H9 (cell line): Measurements from ENCODE around the gene ARID1B. TPM values are rescaled to one million over a fixed set of nuclear protein-coding genes. Genes with fewer than 3 reads are reported as not detected.

ENCODE experiments used
- DNase-seq: peaks from one replicate; pipeline ENCODE4 v3.0.0-alpha.2; 2017
- H2AFZ ChIP-seq: one replicate; pipeline ENCODE4 v1.6.1; 2013; ENCODE audit warnings: mild to moderate bottlenecking, low read length, control low read depth, moderate library complexity
- H2AK5ac ChIP-seq: 2 replicates; pipeline ENCODE4 v1.6.1; 2013; ENCODE audit warnings: low read length, control low read depth, mixed read lengths; ENCODE audit not compliant: insufficient read length
- H2BK120ac ChIP-seq: one replicate; pipeline ENCODE4 v1.6.1; 2013; ENCODE audit warnings: low read depth, mild to moderate bottlenecking, low read length, control low read depth, inconsistent platforms; ENCODE audit not compliant: poor library complexity, severe bottlenecking
- H2BK12ac ChIP-seq: 2 replicates; pipeline ENCODE4 v1.6.1; 2013; ENCODE audit warnings: low read length, control low read depth, mixed read lengths, low read depth; ENCODE audit not compliant: insufficient read length
- H2BK15ac ChIP-seq: 2 replicates; pipeline ENCODE4 v1.6.1; 2013; ENCODE audit warnings: low read depth, low read length, control low read depth
- H2BK20ac ChIP-seq: one replicate; pipeline ENCODE4 v1.6.1; 2013; ENCODE audit warnings: low read depth, mild to moderate bottlenecking, low read length, control low read depth, inconsistent platforms; ENCODE audit not compliant: poor library complexity, severe bottlenecking
- H2BK5ac ChIP-seq: 2 replicates; pipeline ENCODE4 v1.6.1; 2013; ENCODE audit warnings: low read length, control low read depth, mixed read lengths; ENCODE audit not compliant: insufficient read length
- H3K14ac ChIP-seq: 2 replicates; pipeline ENCODE4 v1.6.1; 2013; ENCODE audit warnings: low read length, control low read depth; ENCODE audit not compliant: insufficient read depth
- H3K18ac ChIP-seq: 2 replicates; pipeline ENCODE4 v1.6.1; 2013; ENCODE audit warnings: low read depth, mild to moderate bottlenecking, mixed read lengths, low read length, control low read depth; ENCODE audit not compliant: insufficient read length
- H3K23ac ChIP-seq: 2 replicates; pipeline ENCODE4 v1.6.1; 2013; ENCODE audit warnings: low read length, control low read depth, mixed read lengths, low read depth; ENCODE audit not compliant: insufficient read length
- H3K23me2 ChIP-seq: 2 replicates; pipeline ENCODE4 v1.6.1; 2013; ENCODE audit warnings: low read depth, mild to moderate bottlenecking, mixed read lengths, low read length, control low read depth; ENCODE audit not compliant: insufficient read length, poor library complexity, severe bottlenecking
- H3K27ac ChIP-seq: 2 replicates; pipeline ENCODE4 v1.5.1; 2013; ENCODE audit warnings: low read length, control low read depth, mixed read lengths, low read depth; ENCODE audit not compliant: insufficient read length
- H3K27me3 ChIP-seq: 2 replicates; pipeline ENCODE4 v1.6.1; 2013; ENCODE audit warnings: low read length, control low read depth, inconsistent platforms; ENCODE audit not compliant: insufficient read depth
- H3K4ac ChIP-seq: 2 replicates; pipeline ENCODE4 v1.6.1; 2013; ENCODE audit warnings: low read depth, mild to moderate bottlenecking, control low read depth, inconsistent platforms, low read length, moderate library complexity
- H3K4me1 ChIP-seq: 2 replicates; pipeline ENCODE4 v1.6.1; 2013; ENCODE audit warnings: low read length, control low read depth, inconsistent platforms; ENCODE audit not compliant: insufficient read depth
- H3K4me2 ChIP-seq: 2 replicates; pipeline ENCODE4 v1.6.1; 2013; ENCODE audit warnings: low read length, control low read depth, mixed read lengths; ENCODE audit not compliant: insufficient read length, insufficient read depth
- H3K56ac ChIP-seq: 2 replicates; pipeline ENCODE4 v1.6.1; 2013; ENCODE audit warnings: low read depth, mild to moderate bottlenecking, mixed read lengths, low read length, control low read depth; ENCODE audit not compliant: insufficient read length
- H3K79me1 ChIP-seq: 2 replicates; pipeline ENCODE4 v1.6.1; 2013; ENCODE audit warnings: low read depth, mild to moderate bottlenecking, moderate library complexity, low read length, control low read depth, inconsistent platforms; ENCODE audit not compliant: insufficient read depth, poor library complexity, severe bottlenecking
- H3K79me2 ChIP-seq: 2 replicates; pipeline ENCODE4 v1.6.1; 2013; ENCODE audit warnings: low read length, control low read depth, inconsistent platforms; ENCODE audit not compliant: insufficient read depth
- H3K9ac ChIP-seq: 2 replicates; pipeline ENCODE4 v1.6.1; 2013; ENCODE audit warnings: low read length, control low read depth, mixed read lengths; ENCODE audit not compliant: insufficient read length; ENCODE audit errors: extremely low read depth
- H3K9me3 ChIP-seq: one replicate; pipeline ENCODE4 v1.6.1; 2013; ENCODE audit warnings: low read depth, low read length, inconsistent platforms; ENCODE audit not compliant: control insufficient read depth
- H3T11ph ChIP-seq: one replicate; pipeline ENCODE4 v1.6.1; 2013; ENCODE audit warnings: mild to moderate bottlenecking, low read length, control low read depth, inconsistent platforms
- H4K20me1 ChIP-seq: one replicate; pipeline ENCODE4 v1.6.1; 2013; ENCODE audit not compliant: control insufficient read depth, insufficient read length, insufficient read depth
- H4K5ac ChIP-seq: 2 replicates; pipeline ENCODE4 v1.6.1; 2013; ENCODE audit warnings: low read depth, mild to moderate bottlenecking, mixed read lengths, low read length, control low read depth; ENCODE audit not compliant: insufficient read length
- H4K8ac ChIP-seq: replicated peaks from 2 replicates; pipeline ENCODE4 v1.6.1; 2013; ENCODE audit warnings: low read length, control low read depth, mixed read lengths, low read depth; ENCODE audit not compliant: insufficient read length
- H4K91ac ChIP-seq: 2 replicates; pipeline ENCODE4 v1.6.1; 2013; ENCODE audit warnings: low read depth, mild to moderate bottlenecking, moderate library complexity, mixed read lengths, low read length, control low read depth; ENCODE audit not compliant: insufficient read length
- H3K27ac Mint-ChIP-seq, 3 experiments: 2 replicates in 2 of 3; 3 replicates in 1 of 3; pipeline ENCODE4 v1.8.0; 2020 to 2021; ENCODE audit warnings: mixed read lengths in 3 of 3, mild to moderate bottlenecking in 1 of 3, moderate library complexity in 1 of 3
- H3K27me3 Mint-ChIP-seq: 2 replicates; pipeline ENCODE4 v1.8.0; 2021; ENCODE audit warnings: low read depth, mild to moderate bottlenecking, moderate library complexity, mixed read lengths
- H3K36me3 Mint-ChIP-seq, 3 experiments: 2 replicates in 2 of 3; 3 replicates in 1 of 3; pipeline ENCODE4 v1.8.0; 2020 to 2021; ENCODE audit warnings: low read depth in 3 of 3, mixed read lengths in 3 of 3; ENCODE audit not compliant: insufficient read depth in 1 of 3
- H3K4me1 Mint-ChIP-seq, 2 experiments: 2 replicates each; pipeline ENCODE4 v1.8.0; 2020; ENCODE audit warnings: mixed read lengths in 2 of 2
- H3K4me3 Mint-ChIP-seq, 2 experiments: 2 replicates in 1 of 2; 3 replicates in 1 of 2; pipeline ENCODE4 v1.8.0; 2020 to 2021; ENCODE audit warnings: mild to moderate bottlenecking in 2 of 2, mixed read lengths in 2 of 2, moderate library complexity in 1 of 2
- H3K9me3 Mint-ChIP-seq, 2 experiments: 2 replicates in 1 of 2; 3 replicates in 1 of 2; pipeline ENCODE4 v1.8.0; 2020; ENCODE audit warnings: mild to moderate bottlenecking in 2 of 2, mixed read lengths in 2 of 2, moderate library complexity in 1 of 2
- CTCF ChIP-seq: fragments of 200-600 bp; sonication (generic); conservative IDR thresholded peaks from 3 replicates; pipeline ENCODE4 v1.8.0; 2021; ENCODE audit warnings: antibody characterized with exemption, mild to moderate bottlenecking
- WGBS: extraction: QIAGEN DNeasy Blood & Tissue Kit; methylation state at CpG from one replicate; pipeline ENCODE4 v1.1.7; 2013; ENCODE audit warnings: missing lambda C conversion rate, low lambda C conversion rate, mixed read lengths; ENCODE audit not compliant: insufficient read length; ENCODE audit errors: extremely low coverage; 5-methylcytosine and 5-hydroxymethylcytosine counted together
- total RNA-seq: library from RNA; stranded (reverse); gene quantifications from 2 replicates; pipeline ENCODE4 v1.2.1, GENCODE V29; 2021

The ARID1B gene
- total RNA-seq, 1 experiment from 2014 or later, result 88.2 TPM

GRCh38 chr6:157143171-157143889 lies 366.2 kb downstream of the ARID1B start:
- no peak overlapping the region for H3K4me2 ChIP-seq
- H3K27ac Mint-ChIP-seq, result no peak overlapping the region

More at GRCh38 chr6:157143171-157143889, 366.2 kb downstream of the ARID1B start:
- no peak overlapping the region for H3T11ph ChIP-seq
- H2AK5ac ChIP-seq, result no peak overlapping the region
- no peak overlapping the region for H4K5ac ChIP-seq
- WGBS, result no CpG with 5 or more reads among the region's 10 CpGs
- H4K91ac ChIP-seq, result no peak overlapping the region
- no peak overlapping the region for H3K27ac ChIP-seq
- H3K27me3 Mint-ChIP-seq, result no peaks in the 10 kb centered on the region; the same call in 1 of the 2 replicates
- no peaks in the 10 kb centered on the region for H3K23me2 ChIP-seq
- H4K8ac ChIP-seq, result no peak overlapping the region
- H2BK120ac ChIP-seq, result no peak overlapping the region
- no peaks in the 10 kb centered on the region for H3K79me1 ChIP-seq
- H3K79me2 ChIP-seq, result no peaks in the 10 kb centered on the region
- TF ChIP-seq CTCF, result no peak
- peaks cover 4% of the 10 kb centered on the region; the same call in 1 of the 2 replicates for H3K4me1 ChIP-seq
- no peak overlapping the region for H3K4ac ChIP-seq
- H3K56ac ChIP-seq, result no peak overlapping the region
- H3K36me3 Mint-ChIP-seq, result peaks cover 6 to 19% (median 18%) of the 10 kb centered on the region in 3 experiments; a peak in 6 of 7 replicates
- no peaks in the 10 kb centered on the region for H3K9me3 ChIP-seq
- no peak overlapping the region for H3K9ac ChIP-seq
- no peak overlapping the region for H3K4me3 Mint-ChIP-seq
- no peaks in the 10 kb centered on the region for H4K20me1 ChIP-seq
- H3K23ac ChIP-seq, result no peak overlapping the region
- no peak overlapping the region for H2BK5ac ChIP-seq
- no peak overlapping the region for H2AFZ ChIP-seq
- H2BK12ac ChIP-seq, result no peak overlapping the region
- no peak overlapping the region for H2BK20ac ChIP-seq
- H2BK15ac ChIP-seq, result no peak overlapping the region
- no peak for DNase-seq
- no peaks in the 10 kb centered on the region for H3K27me3 ChIP-seq
- H3K18ac ChIP-seq, result no peak overlapping the region
- peaks cover 29 to 33% of the 10 kb centered on the region in 2 experiments for H3K4me1 Mint-ChIP-seq
- no peak overlapping the region for H3K14ac ChIP-seq
- peaks cover 0 to 4% of the 10 kb centered on the region in 2 experiments; a peak in 2 of 5 replicates for H3K9me3 Mint-ChIP-seq
